Measurements from ENCODE around the gene GRK3. TPM values are rescaled to one million over a fixed set of nuclear protein-coding genes. Genes with fewer than 3 reads are reported as not detected.

The GRK3 gene
- total and polyA plus RNA-seq, 2 donors (not counting 3 experiments of a cell fraction or from before 2014, with no cell fraction given) = 0.68 to 4.4 TPM

DNA sequence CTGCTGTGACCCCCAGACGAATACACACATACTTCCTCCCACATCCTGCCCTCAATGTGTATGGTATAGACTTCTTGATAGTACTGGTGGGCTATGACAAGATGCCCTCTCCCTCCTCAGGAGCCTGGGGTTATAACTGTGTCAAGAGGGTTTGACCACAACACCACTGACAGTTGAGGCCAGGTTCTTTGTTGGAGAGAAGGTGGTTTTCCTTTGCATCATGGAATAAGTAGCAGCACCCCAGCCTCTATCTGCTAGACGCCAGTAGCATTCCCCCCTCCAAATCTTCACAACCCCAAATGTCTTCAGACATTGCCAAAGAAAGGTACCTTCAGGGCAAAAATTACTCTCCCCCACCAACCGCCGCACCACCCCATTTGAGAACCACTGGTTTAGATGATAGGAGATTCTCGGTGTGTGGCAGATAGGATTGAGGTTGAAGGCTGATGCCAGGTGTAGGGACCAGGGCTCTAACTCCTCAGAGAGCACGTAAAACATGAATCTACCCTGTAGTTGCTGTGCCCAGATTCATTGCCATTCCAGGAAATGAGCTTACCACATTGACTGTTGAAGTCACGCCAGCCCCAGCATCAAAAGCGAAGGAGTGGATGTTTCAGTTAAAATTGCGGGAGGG, 172.0 kb downstream of the GRK3 start:
- H3K9ac ChIP-seq (replicated peaks; ENCODE audit: extremely low read depth, insufficient read depth, low read length) = no peak overlapping the region
- no peak for TF ChIP-seq GATA2 (IDR thresholded peaks at IDR 0.05; ENCODE audit: insufficient read depth, insufficient read length, low read depth, low read length)
- TF ChIP-seq, protein P1, sequence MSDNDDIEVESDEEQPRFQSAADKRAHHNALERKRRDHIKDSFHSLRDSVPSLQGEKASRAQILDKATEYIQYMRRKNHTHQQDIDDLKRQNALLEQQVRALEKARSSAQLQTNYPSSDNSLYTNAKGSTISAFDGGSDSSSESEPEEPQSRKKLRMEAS (IDR thresholded peaks at IDR 0.05; ENCODE audit: insufficient read depth, insufficient read length) = no peak
- no peak for TF ChIP-seq EZH2 (IDR thresholded peaks at IDR 0.05; ENCODE audit: borderline replicate concordance, low read depth, low read length, severe bottlenecking)
- TF ChIP-seq POLR2AphosphoS5 (IDR thresholded peaks at IDR 0.05; ENCODE audit: insufficient read depth, low read depth, low read length) = no peak
- TF ChIP-seq MYC (IDR thresholded peaks at IDR 0.05; ENCODE audit: low read depth, low read length) = no peak
- TF ChIP-seq, protein P2, sequence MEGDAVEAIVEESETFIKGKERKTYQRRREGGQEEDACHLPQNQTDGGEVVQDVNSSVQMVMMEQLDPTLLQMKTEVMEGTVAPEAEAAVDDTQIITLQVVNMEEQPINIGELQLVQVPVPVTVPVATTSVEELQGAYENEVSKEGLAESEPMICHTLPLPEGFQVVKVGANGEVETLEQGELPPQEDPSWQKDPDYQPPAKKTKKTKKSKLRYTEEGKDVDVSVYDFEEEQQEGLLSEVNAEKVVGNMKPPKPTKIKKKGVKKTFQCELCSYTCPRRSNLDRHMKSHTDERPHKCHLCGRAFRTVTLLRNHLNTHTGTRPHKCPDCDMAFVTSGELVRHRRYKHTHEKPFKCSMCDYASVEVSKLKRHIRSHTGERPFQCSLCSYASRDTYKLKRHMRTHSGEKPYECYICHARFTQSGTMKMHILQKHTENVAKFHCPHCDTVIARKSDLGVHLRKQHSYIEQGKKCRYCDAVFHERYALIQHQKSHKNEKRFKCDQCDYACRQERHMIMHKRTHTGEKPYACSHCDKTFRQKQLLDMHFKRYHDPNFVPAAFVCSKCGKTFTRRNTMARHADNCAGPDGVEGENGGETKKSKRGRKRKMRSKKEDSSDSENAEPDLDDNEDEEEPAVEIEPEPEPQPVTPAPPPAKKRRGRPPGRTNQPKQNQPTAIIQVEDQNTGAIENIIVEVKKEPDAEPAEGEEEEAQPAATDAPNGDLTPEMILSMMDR (IDR thresholded peaks at IDR 0.05; ENCODE audit: extremely low read depth in 1 of 2, insufficient read depth in 1 of 2, low read depth in 1 of 2, low read length in 2 of 2) = no peak
- no peak for TF ChIP-seq JUN (IDR thresholded peaks at IDR 0.05; ENCODE audit: borderline replicate concordance, insufficient read depth, insufficient read length, low read depth)
- no peak for TF ChIP-seq FOS (IDR thresholded peaks at IDR 0.05; ENCODE audit: borderline replicate concordance, insufficient read depth, low read length)
- no peak for TF ChIP-seq POLR2A (IDR thresholded peaks at IDR 0.05; ENCODE audit: low read depth, low read length)
- H3K79me2 ChIP-seq (ENCODE audit: control insufficient read depth, insufficient read depth, low read length) = no peaks in the 10 kb centered on the region
- CTCF ChIA-PET = interaction anchor here (1.0 to 1.8 kb wide), 2 partner anchors 11 to 21 kb away, joined by 3 to 5 read pairs; no protein-coding TSS in a partner anchor
- H3K27ac ChIP-seq (ENCODE audit: insufficient read depth, low read depth, low read length) = no peak overlapping the region
- no TSS peak for BruUV-seq (replicated peaks)
- FAIRE-seq = no peak
- H3K4me3 ChIP-seq (replicated peaks in 1 of 3; ENCODE audit: insufficient read depth in 1 of 3, low read depth in 1 of 3, low read length in 3 of 3) = no peak overlapping the region
- H3K27me3 ChIP-seq (ENCODE audit: control insufficient read depth in 2 of 2, insufficient read depth in 2 of 2, low read length in 2 of 2) = no peaks in the 10 kb centered on the region
- H3K4me1 ChIP-seq (ENCODE audit: control insufficient read depth, extremely low read depth, insufficient read depth, low read length) = no peaks in the 10 kb centered on the region
- intact Hi-C loops (cut with micrococcal nuclease) (no loop called here), dilution Hi-C loops (cut with MboI; ENCODE audit: extremely low pct_ligation_motif_present, low sequenced_read_pairs) (no loop called here)
- no peaks in the 10 kb centered on the region for H3K36me3 ChIP-seq (ENCODE audit: control insufficient read depth in 2 of 2, extremely low read depth in 1 of 2, insufficient read depth in 2 of 2, low read length in 2 of 2)
- H4K20me1 ChIP-seq (replicated peaks; ENCODE audit: control insufficient read depth, extremely low read depth, insufficient read depth, low read length) = no peaks in the 10 kb centered on the region
- no peak overlapping the region for H2AFZ ChIP-seq (ENCODE audit: low read depth, low read length)
- POLR2A ChIA-PET = no interaction called here
- H3K4me2 ChIP-seq (ENCODE audit: insufficient read depth, low read length) = no peak overlapping the region
- no peaks in the 10 kb centered on the region for H3K9me1 ChIP-seq (replicated peaks; ENCODE audit: control insufficient read depth, extremely low read depth, insufficient read depth, low read length)
- no peaks in the 10 kb centered on the region for H3K9me3 ChIP-seq (replicated peaks; ENCODE audit: control insufficient read depth, insufficient read depth, low read length)
- DNase-seq (ENCODE audit: low read depth, low spot score) = no peak
